Measurements from ENCODE around the gene PLAAT1.

GRCh38 chr3:193240850-193241706, at the start of gene PLAAT1:
- TF ChIP-seq CTCF (IDR thresholded peaks at IDR 0.05 in 2 of 3, conservative IDR thresholded peaks at IDR 0.05 in 1 of 3; ENCODE audit: borderline replicate concordance in 1 of 3, insufficient read depth in 1 of 3, low read depth in 2 of 3, low read length in 2 of 3) (no peak), SRF (IDR thresholded peaks at IDR 0.05; ENCODE audit: low read depth) (no peak), EZH2 (IDR thresholded peaks at IDR 0.05) (no peak), ATF3 (IDR thresholded peaks at IDR 0.05) (no peak), POLR2A (IDR thresholded peaks at IDR 0.05; ENCODE audit: borderline replicate concordance, extremely low read depth, insufficient read depth, insufficient read length) (no peak), JUND (IDR thresholded peaks at IDR 0.05) (no peak), RAD21 (IDR thresholded peaks at IDR 0.05; ENCODE audit: low read depth) (no peak), REST (IDR thresholded peaks at IDR 0.05; ENCODE audit: low read depth) (no peak), POLR2AphosphoS5 (IDR thresholded peaks at IDR 0.05; ENCODE audit: low read depth, low read length) (no peak), ZBTB33 (IDR thresholded peaks at IDR 0.05; ENCODE audit: extremely low read depth, insufficient replicate concordance, low read length) (no peak), MAX (IDR thresholded peaks at IDR 0.05) (no peak), FOSL1 (IDR thresholded peaks at IDR 0.05; ENCODE audit: low read depth) (no peak), SIN3A (IDR thresholded peaks at IDR 0.05; ENCODE audit: low read depth) (no peak), CBX3 (IDR thresholded peaks at IDR 0.05; ENCODE audit: low read depth) (no peak)
